ENCODE results near the gene PLEKHF1. TPM values are rescaled to one million over a fixed set of nuclear protein-coding genes. Genes with fewer than 3 reads are reported as not detected.

Gene PLEKHF1
- total RNA-seq, 1 donor from 2014 or later = 0.96 TPM

DNA sequence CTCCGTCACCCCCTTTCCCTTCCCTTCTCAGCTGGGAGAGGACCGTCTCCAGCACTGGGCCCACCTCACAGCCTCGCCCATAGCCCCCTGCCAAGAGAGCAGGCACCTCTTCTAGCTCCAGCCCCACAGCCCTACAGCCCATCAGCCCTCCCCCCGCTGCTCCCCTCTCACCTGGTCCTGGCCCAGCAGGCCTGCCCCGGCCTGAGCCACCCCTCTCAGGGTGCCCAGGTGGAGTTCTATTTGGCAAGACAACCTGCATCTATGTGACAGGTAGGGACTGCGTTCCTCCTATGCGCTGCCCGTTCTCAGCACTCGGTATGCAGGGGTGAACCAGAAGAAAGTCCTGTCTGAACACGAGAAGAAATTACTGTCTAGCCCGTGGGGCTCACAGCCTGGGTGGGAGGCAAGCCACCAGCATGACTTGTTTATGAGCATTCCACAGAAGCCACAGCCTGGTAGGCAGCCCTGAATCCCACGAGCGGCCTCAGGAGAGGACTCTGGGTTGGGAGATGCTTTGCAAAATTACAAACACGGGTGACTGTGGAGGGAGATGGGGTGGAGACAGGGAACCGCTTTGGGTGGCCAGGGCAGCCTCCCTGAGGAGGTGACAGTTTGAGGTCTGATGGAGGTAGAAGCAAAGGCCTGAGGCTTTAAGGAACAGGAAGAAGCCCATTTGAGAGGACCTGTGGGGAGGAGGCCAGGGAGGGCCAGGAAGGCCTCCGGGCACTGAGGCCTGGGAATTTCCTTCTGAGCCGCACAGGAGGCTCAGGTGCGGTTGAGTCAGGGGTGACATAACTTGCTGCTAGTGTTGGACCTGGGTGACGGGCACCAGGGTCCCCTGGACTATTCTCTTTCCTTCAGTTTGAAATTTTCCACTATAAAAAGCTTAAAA is 1.2 kb upstream of the PLEKHF1 start:
- TF ChIP-seq, protein P1, sequence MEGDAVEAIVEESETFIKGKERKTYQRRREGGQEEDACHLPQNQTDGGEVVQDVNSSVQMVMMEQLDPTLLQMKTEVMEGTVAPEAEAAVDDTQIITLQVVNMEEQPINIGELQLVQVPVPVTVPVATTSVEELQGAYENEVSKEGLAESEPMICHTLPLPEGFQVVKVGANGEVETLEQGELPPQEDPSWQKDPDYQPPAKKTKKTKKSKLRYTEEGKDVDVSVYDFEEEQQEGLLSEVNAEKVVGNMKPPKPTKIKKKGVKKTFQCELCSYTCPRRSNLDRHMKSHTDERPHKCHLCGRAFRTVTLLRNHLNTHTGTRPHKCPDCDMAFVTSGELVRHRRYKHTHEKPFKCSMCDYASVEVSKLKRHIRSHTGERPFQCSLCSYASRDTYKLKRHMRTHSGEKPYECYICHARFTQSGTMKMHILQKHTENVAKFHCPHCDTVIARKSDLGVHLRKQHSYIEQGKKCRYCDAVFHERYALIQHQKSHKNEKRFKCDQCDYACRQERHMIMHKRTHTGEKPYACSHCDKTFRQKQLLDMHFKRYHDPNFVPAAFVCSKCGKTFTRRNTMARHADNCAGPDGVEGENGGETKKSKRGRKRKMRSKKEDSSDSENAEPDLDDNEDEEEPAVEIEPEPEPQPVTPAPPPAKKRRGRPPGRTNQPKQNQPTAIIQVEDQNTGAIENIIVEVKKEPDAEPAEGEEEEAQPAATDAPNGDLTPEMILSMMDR (IDR thresholded peaks at IDR 0.05; ENCODE audit: partially characterized antibody, unreplicated experiment) = no peak
- H3K9me3 Mint-ChIP-seq (ENCODE audit: unreplicated experiment) = no peaks in the 10 kb centered on the region
- peak overlapping the region; percentile 74 for H3K4me3 Mint-ChIP-seq (ENCODE audit: unreplicated experiment)
- H3K27ac Mint-ChIP-seq (ENCODE audit: unreplicated experiment) = no peak overlapping the region
- DNase-seq = no peak
- no peaks in the 10 kb centered on the region for H3K4me1 Mint-ChIP-seq (ENCODE audit: low read depth, unreplicated experiment)
- peaks cover 11% of the 10 kb centered on the region for H3K27me3 Mint-ChIP-seq (ENCODE audit: unreplicated experiment)
- no peaks in the 10 kb centered on the region for H3K36me3 Mint-ChIP-seq (ENCODE audit: unreplicated experiment)

DNA sequence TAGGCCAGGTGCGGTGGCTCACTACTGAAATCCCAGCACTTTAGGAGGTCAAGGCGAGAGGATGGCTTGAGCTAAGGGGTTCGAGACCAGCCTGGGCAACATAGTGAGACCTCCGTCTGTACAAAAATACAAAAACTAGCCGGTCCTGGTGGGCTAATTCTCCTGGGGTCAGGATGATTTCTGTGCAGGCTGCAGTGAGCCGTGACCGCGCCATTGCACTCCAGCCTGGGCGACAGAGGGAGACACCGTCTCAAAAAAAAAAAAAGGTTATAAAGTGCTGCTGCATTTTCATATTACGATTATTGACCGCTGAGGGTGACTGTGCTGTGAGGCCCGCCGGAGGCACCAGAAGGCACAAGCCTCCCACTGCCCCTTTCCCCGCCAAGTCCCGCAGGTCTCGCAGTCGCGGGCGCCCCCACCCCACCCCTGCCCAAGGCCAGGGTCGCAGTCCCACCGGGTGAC is 477 bp upstream of the PLEKHF1 start:
- H3K9me3 Mint-ChIP-seq (ENCODE audit: unreplicated experiment) = no peaks in the 10 kb centered on the region
- no peaks in the 10 kb centered on the region for H3K4me1 Mint-ChIP-seq (ENCODE audit: low read depth, unreplicated experiment)
- no peak for DNase-seq
- H3K4me3 Mint-ChIP-seq (ENCODE audit: unreplicated experiment) = peak overlapping the region; percentile 74
- TF ChIP-seq, protein P1 (IDR thresholded peaks at IDR 0.05; ENCODE audit: partially characterized antibody, unreplicated experiment) = no peak
- H3K27ac Mint-ChIP-seq (ENCODE audit: unreplicated experiment) = no peak overlapping the region
- H3K27me3 Mint-ChIP-seq (ENCODE audit: unreplicated experiment) = peaks cover 11% of the 10 kb centered on the region
- no peaks in the 10 kb centered on the region for H3K36me3 Mint-ChIP-seq (ENCODE audit: unreplicated experiment)

GRCh38 chr19:29665826-29666577 is 741 bp downstream of the PLEKHF1 start:
- peak overlapping the region; percentile 59 for H3K4me3 Mint-ChIP-seq (ENCODE audit: unreplicated experiment)
- no peaks in the 10 kb centered on the region for H3K36me3 Mint-ChIP-seq (ENCODE audit: unreplicated experiment)
- no peak for DNase-seq
- TF ChIP-seq, protein P1 (IDR thresholded peaks at IDR 0.05; ENCODE audit: partially characterized antibody, unreplicated experiment) = no peak
- H3K4me1 Mint-ChIP-seq (ENCODE audit: low read depth, unreplicated experiment) = no peaks in the 10 kb centered on the region
- H3K27me3 Mint-ChIP-seq (ENCODE audit: unreplicated experiment) = peaks cover 11% of the 10 kb centered on the region
- H3K9me3 Mint-ChIP-seq (ENCODE audit: unreplicated experiment) = no peaks in the 10 kb centered on the region
- no peak overlapping the region for H3K27ac Mint-ChIP-seq (ENCODE audit: unreplicated experiment)

- DNase-seq = no peak
- TF ChIP-seq, protein P1 (IDR thresholded peaks at IDR 0.05; ENCODE audit: partially characterized antibody, unreplicated experiment) = no peak
- Mint-ChIP-seq H3K27me3 (ENCODE audit: unreplicated experiment) (peaks cover 9% of the 10 kb centered on the region), H3K9me3 (ENCODE audit: unreplicated experiment) (no peaks in the 10 kb centered on the region), H3K4me3 (ENCODE audit: unreplicated experiment) (peak overlapping the region; percentile 59), H3K27ac (ENCODE audit: unreplicated experiment) (no peak overlapping the region), H3K4me1 (ENCODE audit: low read depth, unreplicated experiment) (no peaks in the 10 kb centered on the region), H3K36me3 (ENCODE audit: unreplicated experiment) (no peaks in the 10 kb centered on the region)
These were observed 1.5 kb downstream of the PLEKHF1 start for GRCh38 chr19:29666578-29667386.
